SIG-M5 treated with dmso at 0.1 percent for 504 hours (cell line): ENCODE results near the gene BRIP1.
"Not testable (repeated sequence)": the region's sequence is repeated elsewhere in the genome, so short reads cannot be mapped to it uniquely, and the experiment has no call there.

ENCODE experiments used
- DNase-seq: peaks from one replicate; lab custom pipeline; 2025; ENCODE audit not compliant: unreplicated experiment; lab: John Stamatoyannopoulos, UW

The BRIP1 gene

GRCh38 chr17:61670691-61671090, 192.6 kb downstream of the BRIP1 start:
- DNase-seq = no peak

GRCh38 chr17:61669522-61669921, 193.8 kb downstream of the BRIP1 start:
- DNase-seq = no peak

- DNase-seq = no peak
Measured at GRCh38 chr17:61668486-61668885, 194.8 kb downstream of the BRIP1 start.

GRCh38 chr17:61666406-61667088, 196.8 kb downstream of the BRIP1 start:
- not testable (repeated sequence) for DNase-seq

GRCh38 chr17:61663310-61663709, 200.0 kb downstream of the BRIP1 start:
- DNase-seq = no peak

GRCh38 chr17:61662741-61663140, 200.6 kb downstream of the BRIP1 start:
- DNase-seq = no peak

GRCh38 chr17:61662186-61662585, 201.1 kb downstream of the BRIP1 start:
- no peak for DNase-seq

- no peak for DNase-seq
Measured at GRCh38 chr17:61660746-61661485, 202.4 kb downstream of the BRIP1 start.

GRCh38 chr17:61659437-61659836, 203.9 kb downstream of the BRIP1 start:
- no peak for DNase-seq

GRCh38 chr17:61658183-61658582, 205.1 kb downstream of the BRIP1 start:
- no peak for DNase-seq

- no peak for DNase-seq
Measured at GRCh38 chr17:61657338-61657737, 206.0 kb downstream of the BRIP1 start.

GRCh38 chr17:61656721-61657217, 206.6 kb downstream of the BRIP1 start:
- no peak for DNase-seq

GRCh38 chr17:61650749-61651148, 212.6 kb downstream of the BRIP1 start:
- DNase-seq = no peak

- no peak for DNase-seq
Measured at GRCh38 chr17:61648587-61648986, 214.7 kb downstream of the BRIP1 start.

- DNase-seq = no peak
Measured at GRCh38 chr17:61647047-61647446, 216.3 kb downstream of the BRIP1 start.

- DNase-seq = no peak
Measured at GRCh38 chr17:61646482-61646881, 216.8 kb downstream of the BRIP1 start.

- no peak for DNase-seq
Measured at GRCh38 chr17:61645920-61646319, 217.4 kb downstream of the BRIP1 start.

- no peak for DNase-seq
Measured at GRCh38 chr17:61644800-61645774, 218.2 kb downstream of the BRIP1 start.

- DNase-seq = no peak
Measured at GRCh38 chr17:61642768-61643167, 220.6 kb downstream of the BRIP1 start.

GRCh38 chr17:61641715-61642114, 221.6 kb downstream of the BRIP1 start:
- no peak for DNase-seq

GRCh38 chr17:61641084-61641483, 222.2 kb downstream of the BRIP1 start:
- no peak for DNase-seq
